ENCODE results near the gene AFMID. TPM values are rescaled to one million over a fixed set of nuclear protein-coding genes. Genes with fewer than 3 reads are reported as not detected.

The AFMID gene
- total and polyA plus RNA-seq, 2 of the 8 experiments (the other 6 are each of a cell fraction or from before 2014, with no cell fraction given), result 49.0 to 53.0 TPM

DNA sequence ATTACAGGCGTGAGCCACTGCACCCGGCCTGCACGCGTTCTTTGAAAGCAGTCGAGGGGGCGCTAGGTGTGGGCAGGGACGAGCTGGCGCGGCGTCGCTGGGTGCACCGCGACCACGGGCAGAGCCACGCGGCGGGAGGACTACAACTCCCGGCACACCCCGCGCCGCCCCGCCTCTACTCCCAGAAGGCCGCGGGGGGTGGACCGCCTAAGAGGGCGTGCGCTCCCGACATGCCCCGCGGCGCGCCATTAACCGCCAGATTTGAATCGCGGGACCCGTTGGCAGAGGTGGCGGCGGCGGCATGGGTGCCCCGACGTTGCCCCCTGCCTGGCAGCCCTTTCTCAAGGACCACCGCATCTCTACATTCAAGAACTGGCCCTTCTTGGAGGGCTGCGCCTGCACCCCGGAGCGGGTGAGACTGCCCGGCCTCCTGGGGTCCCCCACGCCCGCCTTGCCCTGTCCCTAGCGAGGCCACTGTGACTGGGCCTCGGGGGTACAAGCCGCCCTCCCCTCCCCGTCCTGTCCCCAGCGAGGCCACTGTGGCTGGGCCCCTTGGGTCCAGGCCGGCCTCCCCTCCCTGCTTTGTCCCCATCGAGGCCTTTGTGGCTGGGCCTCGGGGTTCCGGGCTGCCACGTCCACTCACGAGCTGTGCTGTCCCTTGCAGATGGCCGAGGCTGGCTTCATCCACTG, 27.0 kb downstream of the AFMID start, which contains the start of gene BIRC5 (continued):
- TF ChIP-seq KDM4A (IDR thresholded peaks at IDR 0.05; ENCODE audit: low read depth, low read length, severe bottlenecking) (peak; percentile 51), GABPA (IDR thresholded peaks at IDR 0.05; ENCODE audit: borderline replicate concordance, insufficient read depth, low read length) (no peak), CHD2 (IDR thresholded peaks at IDR 0.05; ENCODE audit: low read length) (peak; percentile 70), EGR1 (IDR thresholded peaks at IDR 0.05; ENCODE audit: borderline replicate concordance, low read depth, low read length) (no peak), TBP (IDR thresholded peaks at IDR 0.05; ENCODE audit: low read depth, low read length) (peak; percentile 67; the same call in 1 of the 2 replicates), SIRT6 (IDR thresholded peaks at IDR 0.05; ENCODE audit: low read length) (no peak), RAD21 (IDR thresholded peaks at IDR 0.05 in 1 of 2, conservative IDR thresholded peaks at IDR 0.05 in 1 of 2; ENCODE audit: low read depth in 2 of 2, low read length in 2 of 2) (peak in 1 of 2 experiments; percentile 1; a peak in 1 of 4 replicates), BCL11A (IDR thresholded peaks at IDR 0.05; ENCODE audit: low read depth in 2 of 2, low read length in 2 of 2) (no peak), CREB1 (IDR thresholded peaks at IDR 0.05) (peak; percentile 53; the same call in 1 of the 2 replicates), CBX5 (IDR thresholded peaks at IDR 0.05; ENCODE audit: low read depth, low read length) (no peak), TCF12 (IDR thresholded peaks at IDR 0.05; ENCODE audit: low read depth, low read length) (no peak), SIX5 (IDR thresholded peaks at IDR 0.05; ENCODE audit: low read depth, low read length) (peak; percentile 75), POLR2A (IDR thresholded peaks at IDR 0.05; ENCODE audit: control extremely low read depth in 1 of 2, low read depth in 2 of 2, low read length in 2 of 2) (peak in 1 of 2 experiments; percentile 53; a peak in 1 of 3 replicates), ASH2L (IDR thresholded peaks at IDR 0.05; ENCODE audit: low read length) (peak; percentile 51), BACH1 (IDR thresholded peaks at IDR 0.05; ENCODE audit: low read length) (peak; percentile 23; the same call in 1 of the 2 replicates), HDAC2 (IDR thresholded peaks at IDR 0.05; ENCODE audit: borderline replicate concordance in 1 of 2, low read depth in 2 of 2, low read length in 2 of 2) (peak; percentile 55 to 98; a peak in 3 of 4 replicates), TEAD4 (IDR thresholded peaks at IDR 0.05; ENCODE audit: low read depth, low read length) (peak; percentile 41; the same call in 1 of the 2 replicates), SP1 (IDR thresholded peaks at IDR 0.05; ENCODE audit: low read depth, low read length) (peak; percentile 60), SAP30 (IDR thresholded peaks at IDR 0.05; ENCODE audit: insufficient read depth, insufficient replicate concordance, low read length) (no peak), SIN3A (conservative IDR thresholded peaks at IDR 0.05 in 1 of 2, IDR thresholded peaks at IDR 0.05 in 1 of 2; ENCODE audit: low read depth in 1 of 2, low read length in 2 of 2) (peak; percentile 89 to 98; a peak in 3 of 4 replicates), KDM5A (IDR thresholded peaks at IDR 0.05; ENCODE audit: low read length) (peak; percentile 72), CTBP2 (IDR thresholded peaks at IDR 0.05; ENCODE audit: borderline replicate concordance, insufficient read depth, insufficient read length, low read length) (no peak), SP4 (IDR thresholded peaks at IDR 0.05; ENCODE audit: low read length) (peak; percentile 76; the same call in 1 of the 2 replicates)
- TF ChIP-seq, protein P1, sequence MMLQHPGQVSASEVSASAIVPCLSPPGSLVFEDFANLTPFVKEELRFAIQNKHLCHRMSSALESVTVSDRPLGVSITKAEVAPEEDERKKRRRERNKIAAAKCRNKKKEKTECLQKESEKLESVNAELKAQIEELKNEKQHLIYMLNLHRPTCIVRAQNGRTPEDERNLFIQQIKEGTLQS (IDR thresholded peaks at IDR 0.05; ENCODE audit: insufficient read depth, low read depth, low read length), result 0 out of 2 replicates have a peak, but pooled peaks have one; percentile 24

All from H1 (cell line).